PC-9 (cell line): ENCODE measurements around the gene MPC2. TPM values are rescaled to one million over a fixed set of nuclear protein-coding genes. Genes with fewer than 3 reads are reported as not detected.

Experiments
- BruUV-seq: library from RNA; stranded (reverse); fragments of 400-500 nt; replicated peaks from 2 replicates; lab custom pipeline; 2021; lab: Mats Ljungman, UMichigan
- CTCF ChIA-PET: fragments of 300-600 bp; sonication (Branson Sonifier 250); formaldehyde crosslinking; loops from one replicate; lab custom pipeline; 2022; ENCODE audit warnings: antibody characterized with exemption; lab: Charles Lee
- POLR2A ChIA-PET: fragments of 300-600 bp; sonication (Branson Sonifier 250); formaldehyde crosslinking; loops from one replicate; lab custom pipeline; 2022; ENCODE audit warnings: antibody characterized with exemption; ENCODE audit not compliant: unreplicated experiment; lab: Charles Lee
- DNase-seq, 2 experiments: peaks; one replicate each; pipeline versions ENCODE4 v3.0.0 to v3.0.0-alpha.2; 2015 to 2022; ENCODE audit warnings: mixed read lengths in 1 of 2
- H2AFZ ChIP-seq: fragments of 200-600 bp; sonication (generic); 2 replicates; pipeline ENCODE4 v1.8.1; 2017; ENCODE audit warnings: antibody characterized with exemption
- H3F3A ChIP-seq: fragments of 200-600 bp; sonication (generic); 2 replicates; pipeline ENCODE4 v1.8.1; 2017; ENCODE audit warnings: antibody characterized with exemption, mild to moderate bottlenecking, low read depth; ENCODE audit not compliant: insufficient read depth
- H3K27ac ChIP-seq: fragments of 200-600 bp; sonication (generic); 2 replicates; pipeline ENCODE4 v1.6.1; 2016; ENCODE audit warnings: mixed run types
- H3K27me3 ChIP-seq: fragments of 200-600 bp; sonication (generic); 2 replicates; pipeline ENCODE4 v1.6.1; 2016; ENCODE audit warnings: low read depth, mixed run types; ENCODE audit not compliant: insufficient read depth
- H3K36me3 ChIP-seq: fragments of 200-600 bp; sonication (generic); 2 replicates; pipeline ENCODE4 v1.6.1; 2016; ENCODE audit warnings: low read depth, mixed run types
- H3K4me1 ChIP-seq: fragments of 200-600 bp; sonication (generic); replicated peaks from 2 replicates; pipeline ENCODE4 v1.6.1; 2016; ENCODE audit warnings: mixed run types; ENCODE audit not compliant: insufficient read depth
- H3K4me2 ChIP-seq: fragments of 200-600 bp; sonication (generic); 2 replicates; pipeline ENCODE4 v1.6.1; 2017; ENCODE audit warnings: mixed run types
- H3K4me3 ChIP-seq: fragments of 200-600 bp; sonication (generic); 2 replicates; pipeline ENCODE4 v1.6.1; 2016; ENCODE audit warnings: mixed run types
- H3K79me2 ChIP-seq: fragments of 200-600 bp; sonication (generic); 2 replicates; pipeline ENCODE4 v1.6.1; 2017; ENCODE audit warnings: low read depth, mixed run types
- H3K9me2 ChIP-seq: fragments of 200-600 bp; sonication (generic); 2 replicates; pipeline ENCODE4 v1.8.1; 2017; ENCODE audit warnings: mild to moderate bottlenecking; ENCODE audit not compliant: insufficient read depth
- H3K9me3 ChIP-seq: fragments of 200-600 bp; sonication (generic); 2 replicates; pipeline ENCODE4 v1.8.1; 2016; ENCODE audit warnings: low read depth; ENCODE audit not compliant: insufficient read depth
- H4K20me1 ChIP-seq: fragments of 200-600 bp; sonication (generic); 2 replicates; pipeline ENCODE4 v1.8.1; 2017; ENCODE audit not compliant: insufficient read depth
- EZH2 ChIP-seq: fragments of 200-600 bp; sonication (generic); IDR thresholded peaks from 2 replicates; pipeline ENCODE4 v1.8.0; 2017; ENCODE audit warnings: antibody characterized with exemption, low read depth
- intact Hi-C: fragments of 100-400 bp; cut with micrococcal nuclease; formaldehyde crosslinking; loops from one replicate; pipeline ENCODE4 v1.10.0; 2022; ENCODE audit not compliant: unreplicated experiment
- total RNA-seq: library from RNA; stranded (reverse); gene quantifications from 2 replicates; pipeline ENCODE4 v1.2.3, GENCODE V29; 2021
- TF ChIP-seq, protein P1 (sequence below): fragments of 200-600 bp; sonication (generic); conservative IDR thresholded peaks from 2 replicates; pipeline ENCODE4 v1.6.1; 2017; ENCODE audit warnings: mixed run types, antibody characterized with exemption, mild to moderate bottlenecking, moderate library complexity

The MPC2 gene
- total RNA-seq, 1 experiment from 2014 or later, result 78.7 TPM

DNA sequence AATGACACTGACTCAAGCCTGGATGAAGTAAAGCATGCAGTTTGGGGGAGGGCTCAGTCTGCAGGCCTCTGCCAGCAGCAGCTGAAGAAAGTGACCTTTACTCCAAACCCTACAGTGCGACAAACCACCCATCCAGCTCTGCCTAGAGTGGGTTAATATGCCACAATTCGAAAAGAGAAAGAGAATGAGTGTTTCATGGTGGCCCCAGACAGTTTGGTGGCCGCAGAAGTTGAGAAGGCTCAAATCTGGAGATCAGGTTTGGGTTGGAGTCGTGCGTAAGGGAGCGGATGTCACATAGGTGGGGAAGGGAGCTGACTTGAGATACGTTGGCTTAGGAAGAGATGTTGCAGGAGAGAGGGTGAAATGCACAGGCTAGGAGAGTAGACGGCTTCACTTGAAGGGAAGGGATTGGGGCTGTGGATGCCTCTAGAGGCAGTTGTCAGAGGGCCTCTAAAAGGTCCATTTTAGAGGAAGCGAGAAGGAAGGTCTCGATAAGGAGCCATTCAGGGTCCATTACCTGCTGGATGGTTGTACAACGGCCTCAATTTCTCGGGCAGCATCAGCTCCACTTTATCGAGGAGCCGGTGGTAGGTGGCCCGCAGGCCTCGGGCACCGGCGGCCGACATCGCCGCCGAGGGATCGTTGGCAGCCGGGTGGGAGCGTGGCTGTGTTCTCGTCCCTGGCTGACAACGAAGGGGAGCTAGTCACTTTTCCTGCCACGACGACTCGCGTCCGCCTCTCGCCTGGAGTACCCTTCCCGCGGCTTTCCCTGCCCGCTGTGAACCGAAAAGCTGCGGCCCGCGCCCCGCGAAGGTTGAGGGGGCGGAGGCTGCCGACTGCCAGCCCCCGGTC, 1.4 kb downstream of the MPC2 start:
- Histone ChIP-seq H3K9me3 (no peaks in the 10 kb centered on the region), H3K4me3 (peak overlapping the region; percentile 82), H4K20me1 (no peaks in the 10 kb centered on the region), H3K27ac (peak overlapping the region; percentile 39), H3K9me2 (no peaks in the 10 kb centered on the region), H3K27me3 (no peaks in the 10 kb centered on the region), H2AFZ (peak overlapping the region; percentile 90), H3K4me2 (peak overlapping the region; percentile 91), H3K79me2 (peaks cover 78% of the 10 kb centered on the region), H3K4me1 (peaks cover 36% of the 10 kb centered on the region), H3K36me3 (no peaks in the 10 kb centered on the region), H3F3A (peaks cover 13% of the 10 kb centered on the region; the same call in 1 of the 2 replicates)
- CTCF ChIA-PET, result interaction anchor here (0.6 kb wide), 1 partner anchor 14 kb away, joined by 4 read pairs; no protein-coding TSS in a partner anchor
- POLR2A ChIA-PET, result interaction anchor here (0.6 to 1.0 kb wide), 5 partner anchors 115 to 548 kb away, joined by 3 to 6 read pairs (median 5); no protein-coding TSS in a partner anchor
- TF ChIP-seq, protein P1, sequence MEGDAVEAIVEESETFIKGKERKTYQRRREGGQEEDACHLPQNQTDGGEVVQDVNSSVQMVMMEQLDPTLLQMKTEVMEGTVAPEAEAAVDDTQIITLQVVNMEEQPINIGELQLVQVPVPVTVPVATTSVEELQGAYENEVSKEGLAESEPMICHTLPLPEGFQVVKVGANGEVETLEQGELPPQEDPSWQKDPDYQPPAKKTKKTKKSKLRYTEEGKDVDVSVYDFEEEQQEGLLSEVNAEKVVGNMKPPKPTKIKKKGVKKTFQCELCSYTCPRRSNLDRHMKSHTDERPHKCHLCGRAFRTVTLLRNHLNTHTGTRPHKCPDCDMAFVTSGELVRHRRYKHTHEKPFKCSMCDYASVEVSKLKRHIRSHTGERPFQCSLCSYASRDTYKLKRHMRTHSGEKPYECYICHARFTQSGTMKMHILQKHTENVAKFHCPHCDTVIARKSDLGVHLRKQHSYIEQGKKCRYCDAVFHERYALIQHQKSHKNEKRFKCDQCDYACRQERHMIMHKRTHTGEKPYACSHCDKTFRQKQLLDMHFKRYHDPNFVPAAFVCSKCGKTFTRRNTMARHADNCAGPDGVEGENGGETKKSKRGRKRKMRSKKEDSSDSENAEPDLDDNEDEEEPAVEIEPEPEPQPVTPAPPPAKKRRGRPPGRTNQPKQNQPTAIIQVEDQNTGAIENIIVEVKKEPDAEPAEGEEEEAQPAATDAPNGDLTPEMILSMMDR, result no peak
- no peak for TF ChIP-seq EZH2
- intact Hi-C loops, result loop anchor here (1.0 to 10.0 kb wide), 5 partner anchors 115 to 711 kb away; partner anchors contain the start of genes MPZL1 and POU2F1
- TSS peak; percentile 63 for BruUV-seq
- peak in 1 of 2 experiments; percentile 25 for DNase-seq

DNA sequence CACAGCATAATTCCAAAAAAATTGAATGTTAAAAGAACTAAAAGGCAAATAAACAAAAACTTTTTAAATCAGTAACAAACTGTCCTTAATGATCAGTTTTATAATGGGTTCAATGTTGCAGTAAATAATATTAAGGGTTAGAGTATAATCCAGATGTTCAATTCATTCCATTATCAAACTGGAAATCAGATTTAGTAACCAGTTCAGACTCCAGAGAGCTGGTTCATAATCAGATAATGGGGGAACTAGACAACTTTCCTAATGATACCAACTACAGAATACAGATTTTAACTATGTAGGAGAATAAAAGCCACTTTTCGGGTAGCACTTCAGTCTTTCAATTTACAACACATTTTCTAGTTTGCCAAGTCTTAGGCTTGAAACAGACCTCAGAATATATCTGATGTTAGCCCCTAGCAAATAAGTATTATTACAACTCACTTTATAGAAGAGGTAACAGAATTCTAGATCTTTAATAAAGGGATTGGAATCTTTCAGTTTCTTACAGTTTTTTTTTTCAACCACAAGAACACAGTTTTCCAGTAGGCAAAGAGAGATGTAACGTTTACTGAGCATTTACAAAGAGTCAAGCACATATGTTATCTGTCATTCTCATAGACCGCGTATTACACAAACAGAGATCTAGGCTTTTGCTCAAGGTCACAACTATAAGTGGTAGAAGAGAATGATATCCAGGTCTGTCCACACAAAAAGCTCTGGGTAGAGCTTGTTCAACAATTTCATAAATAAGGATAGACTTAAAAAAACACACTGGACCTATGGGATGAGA, 2.3 kb downstream of the MPC2 start:
- no peak for TF ChIP-seq EZH2
- TF ChIP-seq, protein P1, result no peak
- DNase-seq, result no peak
- peak overlapping the region; percentile 90 for H2AFZ ChIP-seq
- intact Hi-C loops, result loop anchor here (10.0 kb wide), 1 partner anchor 710 kb away; the partner anchor contains the start of gene POU2F1
- peaks cover 13% of the 10 kb centered on the region; the same call in 1 of the 2 replicates for H3F3A ChIP-seq
- no peaks in the 10 kb centered on the region for H3K9me2 ChIP-seq
- H3K4me1 ChIP-seq, result peaks cover 36% of the 10 kb centered on the region
- POLR2A ChIA-PET, result interaction anchor here (0.7 kb wide), 1 partner anchor 138 kb away, joined by 4 read pairs; no protein-coding TSS in a partner anchor
- peaks cover 76% of the 10 kb centered on the region for H3K79me2 ChIP-seq
- CTCF ChIA-PET, result no interaction called here
- H3K4me2 ChIP-seq, result peak overlapping the region; percentile 91
- no peaks in the 10 kb centered on the region for H3K9me3 ChIP-seq
- H3K4me3 ChIP-seq, result peak overlapping the region; percentile 82
- BruUV-seq, result no TSS peak
- H3K27me3 ChIP-seq, result no peaks in the 10 kb centered on the region
- no peaks in the 10 kb centered on the region for H4K20me1 ChIP-seq
- H3K27ac ChIP-seq, result peak overlapping the region; percentile 39
- H3K36me3 ChIP-seq, result no peaks in the 10 kb centered on the region

GRCh38 chr1:167933788-167934187, 3.1 kb downstream of the MPC2 start:
- Histone ChIP-seq H3K4me1 (peaks cover 29% of the 10 kb centered on the region), H3K36me3 (no peaks in the 10 kb centered on the region), H3K79me2 (peaks cover 76% of the 10 kb centered on the region), H4K20me1 (no peaks in the 10 kb centered on the region), H3K4me3 (peak overlapping the region; percentile 82; the same call in 1 of the 2 replicates), H3K4me2 (peak overlapping the region; percentile 91), H3F3A (peaks cover 13% of the 10 kb centered on the region; the same call in 1 of the 2 replicates), H3K9me3 (no peaks in the 10 kb centered on the region), H3K27ac (0 out of 2 replicates have a peak overlapping the region, but pooled peaks have one; percentile 39), H3K27me3 (no peaks in the 10 kb centered on the region), H3K9me2 (no peaks in the 10 kb centered on the region), H2AFZ (no peak overlapping the region)
- no peak for DNase-seq
- intact Hi-C loops, result loop anchor here (10.0 kb wide), 1 partner anchor 709 kb away; the partner anchor contains the start of gene POU2F1
- BruUV-seq, result no TSS peak
- POLR2A ChIA-PET, result no interaction called here
- CTCF ChIA-PET, result no interaction called here
- no peak for TF ChIP-seq EZH2
- TF ChIP-seq, protein P1, result no peak
